Ishikawa (cell line): ENCODE measurements around the gene NFATC1.

ENCODE experiments used
- CEBPB ChIP-seq: IDR thresholded peaks from 2 replicates; pipeline ENCODE4 v1.6.1; 2012
- RAD21 ChIP-seq: IDR thresholded peaks from 2 replicates; pipeline ENCODE4 v1.6.1; 2012; ENCODE audit warnings: low read depth
- TEAD4 ChIP-seq: IDR thresholded peaks from 2 replicates; pipeline ENCODE4 v1.6.1; 2012
- TF ChIP-seq, protein P1 (sequence below): IDR thresholded peaks from 2 replicates; pipeline ENCODE4 v1.6.1; 2012; ENCODE audit warnings: low read depth, mild to moderate bottlenecking

DNA sequence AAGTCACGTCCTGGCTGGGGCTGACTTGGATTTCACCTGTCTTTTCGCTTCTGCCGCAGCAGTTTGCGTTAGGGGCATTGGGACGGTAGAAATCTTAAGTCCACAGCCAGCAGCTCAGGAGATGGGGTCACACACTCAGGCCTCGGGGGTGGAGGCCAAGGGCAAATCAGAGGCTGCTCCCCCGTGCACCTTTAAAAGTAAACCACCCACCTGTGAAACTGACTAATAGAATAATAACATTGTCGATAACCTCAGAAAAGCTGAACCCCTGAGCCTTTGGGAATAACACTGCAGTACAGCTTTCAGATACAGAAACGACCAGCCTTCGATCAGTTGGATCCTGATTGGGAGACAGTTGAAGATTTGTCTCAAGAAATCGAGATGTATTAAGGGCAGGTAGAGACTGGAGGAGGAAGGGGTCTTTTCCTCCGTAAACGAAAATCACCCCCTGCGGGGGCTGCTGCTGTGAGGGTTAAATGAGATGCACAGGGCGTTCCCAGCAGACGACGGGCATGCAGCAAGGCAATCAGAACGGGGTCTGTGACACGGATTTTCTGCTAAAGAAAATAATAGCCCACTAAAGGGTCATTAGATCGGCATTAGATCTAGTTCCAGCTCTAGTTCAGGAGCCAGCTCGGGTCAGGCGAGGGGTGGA lies 16.4 kb upstream of the NFATC1 start:
- TF ChIP-seq RAD21 (no peak), CEBPB (no peak), TEAD4 (no peak)
- TF ChIP-seq, protein P1, sequence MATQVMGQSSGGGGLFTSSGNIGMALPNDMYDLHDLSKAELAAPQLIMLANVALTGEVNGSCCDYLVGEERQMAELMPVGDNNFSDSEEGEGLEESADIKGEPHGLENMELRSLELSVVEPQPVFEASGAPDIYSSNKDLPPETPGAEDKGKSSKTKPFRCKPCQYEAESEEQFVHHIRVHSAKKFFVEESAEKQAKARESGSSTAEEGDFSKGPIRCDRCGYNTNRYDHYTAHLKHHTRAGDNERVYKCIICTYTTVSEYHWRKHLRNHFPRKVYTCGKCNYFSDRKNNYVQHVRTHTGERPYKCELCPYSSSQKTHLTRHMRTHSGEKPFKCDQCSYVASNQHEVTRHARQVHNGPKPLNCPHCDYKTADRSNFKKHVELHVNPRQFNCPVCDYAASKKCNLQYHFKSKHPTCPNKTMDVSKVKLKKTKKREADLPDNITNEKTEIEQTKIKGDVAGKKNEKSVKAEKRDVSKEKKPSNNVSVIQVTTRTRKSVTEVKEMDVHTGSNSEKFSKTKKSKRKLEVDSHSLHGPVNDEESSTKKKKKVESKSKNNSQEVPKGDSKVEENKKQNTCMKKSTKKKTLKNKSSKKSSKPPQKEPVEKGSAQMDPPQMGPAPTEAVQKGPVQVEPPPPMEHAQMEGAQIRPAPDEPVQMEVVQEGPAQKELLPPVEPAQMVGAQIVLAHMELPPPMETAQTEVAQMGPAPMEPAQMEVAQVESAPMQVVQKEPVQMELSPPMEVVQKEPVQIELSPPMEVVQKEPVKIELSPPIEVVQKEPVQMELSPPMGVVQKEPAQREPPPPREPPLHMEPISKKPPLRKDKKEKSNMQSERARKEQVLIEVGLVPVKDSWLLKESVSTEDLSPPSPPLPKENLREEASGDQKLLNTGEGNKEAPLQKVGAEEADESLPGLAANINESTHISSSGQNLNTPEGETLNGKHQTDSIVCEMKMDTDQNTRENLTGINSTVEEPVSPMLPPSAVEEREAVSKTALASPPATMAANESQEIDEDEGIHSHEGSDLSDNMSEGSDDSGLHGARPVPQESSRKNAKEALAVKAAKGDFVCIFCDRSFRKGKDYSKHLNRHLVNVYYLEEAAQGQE: no peak
